SH-SY5Y (cell line): Measurements from ENCODE around the gene LRRC53.

Experiments
- GATA2 ChIP-seq: IDR thresholded peaks from 2 replicates; pipeline ENCODE4 v1.6.1; 2011; ENCODE audit warnings: mild to moderate bottlenecking, low read depth, low read length
- GATA3 ChIP-seq: IDR thresholded peaks from 2 replicates; pipeline ENCODE4 v1.6.1; 2011; ENCODE audit warnings: low read depth, mild to moderate bottlenecking, low read length, moderate library complexity

DNA sequence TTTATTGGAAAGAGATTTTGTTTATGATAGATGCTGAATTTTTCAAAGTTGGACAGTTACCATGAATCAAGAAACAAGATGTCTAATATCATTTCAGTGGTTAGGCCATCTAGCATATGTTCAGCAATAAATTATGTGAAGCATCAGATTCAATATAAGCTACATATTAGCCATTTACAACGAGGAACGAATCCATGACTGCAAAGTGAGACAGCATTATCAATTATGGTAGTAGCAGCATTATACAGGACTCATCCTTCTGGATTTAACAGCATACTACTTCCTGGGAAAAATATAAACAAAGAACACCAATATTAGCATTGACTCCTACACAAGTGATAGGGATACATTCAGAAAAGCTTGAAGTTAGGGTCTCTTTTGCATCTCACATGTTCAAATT, 59.1 kb downstream of the LRRC53 start:
- TF ChIP-seq GATA2 = no peak
- no peak for TF ChIP-seq GATA3
